H1 (cell line): ENCODE results near the gene BRD3OS. TPM values are rescaled to one million over a fixed set of nuclear protein-coding genes. Genes with fewer than 3 reads are reported as not detected.

Source experiments
- E2F6 ChIP-seq: IDR thresholded peaks from 2 replicates; pipeline ENCODE4 v1.6.1; 2012; ENCODE audit warnings: inconsistent platforms
- GABPA ChIP-seq: IDR thresholded peaks from 2 replicates; pipeline ENCODE4 v1.6.1; 2011; ENCODE audit warnings: mild to moderate bottlenecking, low read length, moderate library complexity, borderline replicate concordance; ENCODE audit not compliant: insufficient read depth
- PHF8 ChIP-seq: fragments of 200-600 bp; sonication (generic); conservative IDR thresholded peaks from 2 replicates; pipeline ENCODE4 v1.7.1; 2012; ENCODE audit warnings: low read depth, mild to moderate bottlenecking, inconsistent platforms, low read length, moderate library complexity
- POLR2AphosphoS5 ChIP-seq: IDR thresholded peaks from 2 replicates; pipeline ENCODE4 v1.6.1; 2011; ENCODE audit warnings: low read depth, low read length
- POU5F1 ChIP-seq: IDR thresholded peaks from 2 replicates; pipeline ENCODE4 v1.6.1; 2011; ENCODE audit warnings: low read depth, mild to moderate bottlenecking, low read length, moderate library complexity
- SIX5 ChIP-seq: IDR thresholded peaks from 2 replicates; pipeline ENCODE4 v1.6.1; 2011; ENCODE audit warnings: mild to moderate bottlenecking, low read depth, low read length
- YY1 ChIP-seq: IDR thresholded peaks from 2 replicates; pipeline ENCODE4 v1.6.1; 2011; ENCODE audit warnings: low read depth, mild to moderate bottlenecking, low read length
- ZNF274 ChIP-seq: IDR thresholded peaks from 2 replicates; pipeline ENCODE4 v1.7.0; 2012; ENCODE audit warnings: low read length, borderline replicate concordance; ENCODE audit errors: extremely low read depth
- polyA plus RNA-seq, 7 experiments: library from polyadenylated mRNA; depleted of rRNA in 3 of 7; stranded (reverse) in 5 of 7; unstranded in 2 of 7; fragments of >200 nt in 5 of 7; fragments of 200-250 nt in 2 of 7; gene quantifications; 1 replicate in 5 of 7; 2 replicates in 1 of 7; 4 replicates in 1 of 7; pipeline versions ENCODE4 v1.2.1 to v1.2.3, GENCODE V29; 2011 to 2013; ENCODE audit warnings: missing spikeins in 2 of 7, mixed read lengths in 2 of 7
- total RNA-seq: library from RNA; stranded (reverse); fragmentation: NEBNext Ultra II Directional; extraction: Animal tissue kit (Norgen Biotek cat#: 25700); gene quantifications from 2 replicates; pipeline ENCODE4 v1.2.1, GENCODE V29; 2021

BRD3OS gene
- total and polyA plus RNA-seq, 2 of the 8 experiments (the other 6 are each of a cell fraction or from before 2014, with no cell fraction given), result 12.7 to 20.2 TPM

DNA sequence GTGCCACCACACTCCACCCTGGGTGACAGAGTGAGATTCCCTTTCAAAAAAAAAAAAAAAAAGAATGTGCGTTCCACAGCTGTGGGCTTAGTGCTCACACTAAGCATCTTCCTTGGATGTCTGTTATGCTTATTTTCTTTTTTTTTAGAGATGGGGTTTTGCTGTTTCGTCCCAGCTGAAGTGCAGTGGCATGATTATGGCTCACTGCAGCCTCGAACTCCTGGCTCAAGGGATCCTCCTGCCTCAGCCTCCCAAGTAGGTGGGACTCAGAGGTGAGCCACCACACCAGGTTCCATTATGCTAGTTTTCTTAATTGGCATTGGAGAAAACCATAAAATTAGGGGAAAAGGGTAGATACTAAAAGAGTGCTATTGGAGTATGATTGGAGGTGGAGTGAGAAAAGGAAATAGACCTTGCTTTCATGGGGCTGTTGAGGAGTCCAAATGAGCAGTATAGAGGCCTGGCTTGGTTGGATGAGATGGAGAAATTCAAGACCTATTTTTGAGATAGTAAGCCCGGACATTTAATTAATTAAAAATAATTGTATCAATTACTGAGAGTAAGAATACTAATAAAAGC, 978 bp upstream of the BRD3OS start (continued):
- no peak for TF ChIP-seq PHF8
- no peak for TF ChIP-seq POLR2AphosphoS5
- TF ChIP-seq E2F6, result no peak
- no peak for TF ChIP-seq YY1
- TF ChIP-seq POU5F1, result no peak
- TF ChIP-seq ZNF274, result no peak
- TF ChIP-seq SIX5, result no peak
- no peak for TF ChIP-seq GABPA
